GM12878 (cell line): ENCODE data around the gene PTPRF.

Experiments used
- EP300 ChIP-seq, 2 experiments: fragments of 150-350 bp in 1 of 2; IDR thresholded peaks; 2 replicates each; pipeline ENCODE4 v1.6.1; 2011 to 2012; ENCODE audit warnings: low read depth in 2 of 2, low read length in 2 of 2, borderline replicate concordance in 1 of 2, improper control_type of control experiment in 1 of 2, inconsistent platforms in 1 of 2; ENCODE audit not compliant: control insufficient read depth in 1 of 2
- RAD21 ChIP-seq: IDR thresholded peaks from 2 replicates; pipeline ENCODE4 v1.6.1; 2011; ENCODE audit warnings: mild to moderate bottlenecking, low read depth, low read length, moderate library complexity; ENCODE audit not compliant: insufficient read depth
- TF ChIP-seq, protein P1 (sequence below), 3 experiments: IDR thresholded peaks in 2 of 3; conservative IDR thresholded peaks in 1 of 3; 2 replicates each; pipeline ENCODE4 v1.5.1; 2011; ENCODE audit warnings: low read depth in 3 of 3, low read length in 3 of 3, mild to moderate bottlenecking in 3 of 3, control low read depth in 2 of 3, moderate library complexity in 2 of 3, inconsistent platforms in 1 of 3, mixed read lengths in 1 of 3; ENCODE audit not compliant: control insufficient read depth in 2 of 3, insufficient read depth in 1 of 3; ENCODE audit errors: extremely low read depth in 1 of 3

DNA sequence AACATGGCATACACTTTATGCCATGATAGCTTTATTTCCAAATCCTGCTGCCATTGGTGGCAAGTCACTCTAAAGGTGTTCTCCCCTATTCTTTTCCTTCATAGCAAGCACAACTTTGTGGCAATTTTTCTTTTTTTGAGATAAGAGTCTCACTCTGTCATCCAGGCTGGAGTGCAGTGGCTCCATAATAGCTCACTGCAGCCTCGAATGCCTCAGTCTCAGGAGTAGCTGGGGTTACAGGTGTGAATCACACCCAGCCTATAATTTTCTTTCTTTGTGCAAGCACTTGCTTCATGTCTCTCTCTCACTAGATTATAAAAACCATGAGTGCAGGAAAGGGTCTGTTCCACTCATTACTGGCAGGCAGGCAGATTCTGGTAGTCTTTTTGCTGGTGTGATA is 113.9 kb downstream of the PTPRF start:
- TF ChIP-seq, protein P1, sequence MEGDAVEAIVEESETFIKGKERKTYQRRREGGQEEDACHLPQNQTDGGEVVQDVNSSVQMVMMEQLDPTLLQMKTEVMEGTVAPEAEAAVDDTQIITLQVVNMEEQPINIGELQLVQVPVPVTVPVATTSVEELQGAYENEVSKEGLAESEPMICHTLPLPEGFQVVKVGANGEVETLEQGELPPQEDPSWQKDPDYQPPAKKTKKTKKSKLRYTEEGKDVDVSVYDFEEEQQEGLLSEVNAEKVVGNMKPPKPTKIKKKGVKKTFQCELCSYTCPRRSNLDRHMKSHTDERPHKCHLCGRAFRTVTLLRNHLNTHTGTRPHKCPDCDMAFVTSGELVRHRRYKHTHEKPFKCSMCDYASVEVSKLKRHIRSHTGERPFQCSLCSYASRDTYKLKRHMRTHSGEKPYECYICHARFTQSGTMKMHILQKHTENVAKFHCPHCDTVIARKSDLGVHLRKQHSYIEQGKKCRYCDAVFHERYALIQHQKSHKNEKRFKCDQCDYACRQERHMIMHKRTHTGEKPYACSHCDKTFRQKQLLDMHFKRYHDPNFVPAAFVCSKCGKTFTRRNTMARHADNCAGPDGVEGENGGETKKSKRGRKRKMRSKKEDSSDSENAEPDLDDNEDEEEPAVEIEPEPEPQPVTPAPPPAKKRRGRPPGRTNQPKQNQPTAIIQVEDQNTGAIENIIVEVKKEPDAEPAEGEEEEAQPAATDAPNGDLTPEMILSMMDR (IDR thresholded peaks at IDR 0.05 in 2 of 3, conservative IDR thresholded peaks at IDR 0.05 in 1 of 3; ENCODE audit: control insufficient read depth in 2 of 3, extremely low read depth in 1 of 3, insufficient read depth in 1 of 3, low read depth in 3 of 3, low read length in 3 of 3), result no peak
- TF ChIP-seq RAD21 (no peak), EP300 (IDR thresholded peaks at IDR 0.05; ENCODE audit: borderline replicate concordance in 1 of 2, control insufficient read depth in 1 of 2, low read depth in 2 of 2, low read length in 2 of 2) (no peak)
